Body of pancreas (tissue), 4 donors: Measurements from ENCODE around the gene PPP6C.

Experiments
- POLR2A ChIP-seq, 3 donors: fragments of 450-650 bp; IDR thresholded peaks; one replicate each; pipeline ENCODE4 v1.6.1; 2016; ENCODE audit warnings: antibody characterized with exemption in 3 of 3, mild to moderate bottlenecking in 2 of 3
- TF ChIP-seq, protein P1 (sequence below), 7 experiments: fragments of 450-650 bp in 4 of 7; fragments of 200-600 bp in 3 of 7; sonication (generic) in 3 of 7; IDR thresholded peaks; one replicate each; pipeline ENCODE4 v1.5.1; 2016 to 2019; ENCODE audit warnings: antibody characterized with exemption in 7 of 7

DNA sequence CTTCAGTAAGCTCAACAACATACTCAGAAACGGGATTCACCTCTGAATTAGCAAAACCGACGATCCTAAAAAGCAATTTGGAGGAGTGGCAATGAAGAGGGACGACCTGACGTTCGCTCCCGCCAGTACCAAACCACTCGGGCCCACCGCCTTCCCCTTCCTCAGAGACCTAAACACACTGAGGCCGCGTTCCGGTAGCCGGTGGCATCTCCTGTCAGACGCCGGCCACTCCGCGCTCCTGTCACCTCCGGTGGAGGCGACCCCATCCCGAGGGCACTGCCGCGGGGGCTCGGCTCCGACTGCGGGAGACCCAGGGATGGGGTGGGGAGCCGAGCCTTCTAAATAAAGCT, 617 bp downstream of the PPP6C start:
- TF ChIP-seq, protein P1, sequence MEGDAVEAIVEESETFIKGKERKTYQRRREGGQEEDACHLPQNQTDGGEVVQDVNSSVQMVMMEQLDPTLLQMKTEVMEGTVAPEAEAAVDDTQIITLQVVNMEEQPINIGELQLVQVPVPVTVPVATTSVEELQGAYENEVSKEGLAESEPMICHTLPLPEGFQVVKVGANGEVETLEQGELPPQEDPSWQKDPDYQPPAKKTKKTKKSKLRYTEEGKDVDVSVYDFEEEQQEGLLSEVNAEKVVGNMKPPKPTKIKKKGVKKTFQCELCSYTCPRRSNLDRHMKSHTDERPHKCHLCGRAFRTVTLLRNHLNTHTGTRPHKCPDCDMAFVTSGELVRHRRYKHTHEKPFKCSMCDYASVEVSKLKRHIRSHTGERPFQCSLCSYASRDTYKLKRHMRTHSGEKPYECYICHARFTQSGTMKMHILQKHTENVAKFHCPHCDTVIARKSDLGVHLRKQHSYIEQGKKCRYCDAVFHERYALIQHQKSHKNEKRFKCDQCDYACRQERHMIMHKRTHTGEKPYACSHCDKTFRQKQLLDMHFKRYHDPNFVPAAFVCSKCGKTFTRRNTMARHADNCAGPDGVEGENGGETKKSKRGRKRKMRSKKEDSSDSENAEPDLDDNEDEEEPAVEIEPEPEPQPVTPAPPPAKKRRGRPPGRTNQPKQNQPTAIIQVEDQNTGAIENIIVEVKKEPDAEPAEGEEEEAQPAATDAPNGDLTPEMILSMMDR (IDR thresholded peaks at IDR 0.05), result no peak
- TF ChIP-seq POLR2A (IDR thresholded peaks at IDR 0.05), result no peak
